Osteocyte (in vitro differentiated cells): ENCODE data around the gene COMMD4. TPM values are rescaled to one million over a fixed set of nuclear protein-coding genes. Genes with fewer than 3 reads are reported as not detected.
"Not testable (repeated sequence)": the region's sequence is repeated elsewhere in the genome, so short reads cannot be mapped to it uniquely, and the experiment has no call there.

Source experiments
- DNase-seq: peaks from one replicate; pipeline ENCODE4 v3.0.0; 2021; ENCODE audit warnings: mixed read lengths; ENCODE audit not compliant: unreplicated experiment; ENCODE audit errors: extremely low spot score
- H3K27ac Mint-ChIP-seq: one replicate; pipeline ENCODE4 v1.8.0; 2021; ENCODE audit warnings: mild to moderate bottlenecking, mixed read lengths; ENCODE audit not compliant: unreplicated experiment
- H3K27me3 Mint-ChIP-seq: one replicate; pipeline ENCODE4 v1.8.0; 2021; ENCODE audit warnings: mixed read lengths; ENCODE audit not compliant: unreplicated experiment
- H3K36me3 Mint-ChIP-seq: one replicate; pipeline ENCODE4 v1.8.0; 2021; ENCODE audit warnings: mixed read lengths; ENCODE audit not compliant: unreplicated experiment
- H3K4me1 Mint-ChIP-seq: one replicate; pipeline ENCODE4 v1.8.0; 2021; ENCODE audit warnings: mixed read lengths; ENCODE audit not compliant: unreplicated experiment
- H3K4me3 Mint-ChIP-seq: one replicate; pipeline ENCODE4 v1.8.0; 2021; ENCODE audit warnings: mild to moderate bottlenecking, moderate library complexity, mixed read lengths; ENCODE audit not compliant: unreplicated experiment
- H3K9me3 Mint-ChIP-seq: one replicate; pipeline ENCODE4 v1.8.0; 2021; ENCODE audit warnings: mixed read lengths; ENCODE audit not compliant: unreplicated experiment
- microRNA-seq: library from miRNA; unstranded; fragments of <30 nt; microRNA quantifications from one replicate; pipeline ENCODE4 v1.1.0, GENCODE V29; 2020; ENCODE audit not compliant: unreplicated experiment
- total RNA-seq: library from RNA; stranded (reverse); gene quantifications from 2 replicates; pipeline ENCODE4 v1.2.1, GENCODE V29; 2021
- TF ChIP-seq, protein P1 (sequence below): fragments of 200-600 bp; sonication (generic); IDR thresholded peaks from 2 replicates; pipeline ENCODE4 v1.5.0; 2021; ENCODE audit warnings: antibody characterized with exemption, mild to moderate bottlenecking, moderate library complexity

The COMMD4 gene
- total RNA-seq, 1 donor from 2014 or later = 99.0 TPM

DNA sequence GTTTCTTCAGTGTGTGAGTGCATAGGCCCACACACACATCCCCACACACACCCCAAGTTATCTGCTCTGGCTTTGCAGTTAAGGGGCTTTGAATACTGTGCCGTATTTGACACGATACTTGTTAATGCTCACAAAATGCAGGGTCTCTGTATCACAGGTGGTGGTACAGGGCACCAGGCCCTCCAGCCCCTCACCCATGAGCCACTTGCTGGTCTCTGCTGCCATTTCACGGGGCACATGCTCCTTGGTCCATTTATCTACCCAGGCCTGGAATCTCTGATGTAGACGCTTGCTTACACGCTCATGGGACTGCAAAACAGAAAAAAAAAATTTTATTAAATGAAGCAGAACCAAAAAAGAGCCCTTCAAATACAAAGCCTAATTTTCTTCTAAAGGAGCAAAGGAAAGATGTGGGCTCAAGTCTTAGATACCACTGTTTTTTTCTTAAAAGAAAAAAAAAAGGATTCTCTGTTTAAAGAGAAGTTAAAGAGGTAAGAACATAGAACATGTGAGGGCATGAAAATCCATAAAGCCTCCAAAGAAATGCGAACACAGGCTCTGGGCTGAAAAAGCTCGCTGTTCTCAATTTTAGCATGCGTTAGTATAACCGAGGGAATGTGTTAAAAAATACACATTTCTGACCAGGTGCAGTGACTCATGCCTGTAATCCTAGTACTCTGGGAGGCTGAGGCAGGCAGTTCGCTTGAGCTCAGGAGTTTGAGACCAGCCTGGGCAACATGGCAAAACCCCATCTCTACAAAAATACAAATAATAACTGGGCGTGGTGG, 36.2 kb downstream of the COMMD4 start:
- Mint-ChIP-seq H3K4me1 (peaks cover 19% of the 10 kb centered on the region), H3K27ac (no peak overlapping the region), H3K9me3 (no peaks in the 10 kb centered on the region), H3K36me3 (peaks cover 35% of the 10 kb centered on the region), H3K27me3 (no peaks in the 10 kb centered on the region), H3K4me3 (no peak overlapping the region)
- DNase-seq = no peak
- TF ChIP-seq, protein P1, sequence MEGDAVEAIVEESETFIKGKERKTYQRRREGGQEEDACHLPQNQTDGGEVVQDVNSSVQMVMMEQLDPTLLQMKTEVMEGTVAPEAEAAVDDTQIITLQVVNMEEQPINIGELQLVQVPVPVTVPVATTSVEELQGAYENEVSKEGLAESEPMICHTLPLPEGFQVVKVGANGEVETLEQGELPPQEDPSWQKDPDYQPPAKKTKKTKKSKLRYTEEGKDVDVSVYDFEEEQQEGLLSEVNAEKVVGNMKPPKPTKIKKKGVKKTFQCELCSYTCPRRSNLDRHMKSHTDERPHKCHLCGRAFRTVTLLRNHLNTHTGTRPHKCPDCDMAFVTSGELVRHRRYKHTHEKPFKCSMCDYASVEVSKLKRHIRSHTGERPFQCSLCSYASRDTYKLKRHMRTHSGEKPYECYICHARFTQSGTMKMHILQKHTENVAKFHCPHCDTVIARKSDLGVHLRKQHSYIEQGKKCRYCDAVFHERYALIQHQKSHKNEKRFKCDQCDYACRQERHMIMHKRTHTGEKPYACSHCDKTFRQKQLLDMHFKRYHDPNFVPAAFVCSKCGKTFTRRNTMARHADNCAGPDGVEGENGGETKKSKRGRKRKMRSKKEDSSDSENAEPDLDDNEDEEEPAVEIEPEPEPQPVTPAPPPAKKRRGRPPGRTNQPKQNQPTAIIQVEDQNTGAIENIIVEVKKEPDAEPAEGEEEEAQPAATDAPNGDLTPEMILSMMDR = no peak

DNA sequence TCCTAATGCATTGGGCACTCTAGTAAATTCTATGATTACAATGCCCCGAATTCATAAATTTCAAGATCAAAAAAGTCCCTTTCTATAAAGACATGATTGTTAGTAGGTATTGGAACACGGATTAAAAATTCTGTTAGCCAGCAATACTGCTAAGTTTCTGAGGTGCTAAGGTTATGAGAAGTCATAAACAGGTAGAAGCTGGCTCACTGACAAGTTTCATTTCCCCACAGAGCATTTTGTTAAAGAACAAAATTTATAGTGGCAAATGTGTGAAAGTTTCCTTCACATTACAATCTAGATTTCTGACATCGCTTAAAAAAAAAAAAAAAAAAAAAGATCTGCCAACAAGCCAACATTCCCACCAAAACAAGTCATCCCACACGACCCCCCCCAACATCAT, 44.9 kb downstream of the COMMD4 start:
- no peak for DNase-seq
- Mint-ChIP-seq H3K27ac (no peak overlapping the region), H3K4me1 (no peaks in the 10 kb centered on the region), H3K4me3 (no peak overlapping the region), H3K36me3 (peaks cover 66% of the 10 kb centered on the region), H3K27me3 (no peaks in the 10 kb centered on the region), H3K9me3 (no peaks in the 10 kb centered on the region)
- TF ChIP-seq, protein P1 = no peak

DNA sequence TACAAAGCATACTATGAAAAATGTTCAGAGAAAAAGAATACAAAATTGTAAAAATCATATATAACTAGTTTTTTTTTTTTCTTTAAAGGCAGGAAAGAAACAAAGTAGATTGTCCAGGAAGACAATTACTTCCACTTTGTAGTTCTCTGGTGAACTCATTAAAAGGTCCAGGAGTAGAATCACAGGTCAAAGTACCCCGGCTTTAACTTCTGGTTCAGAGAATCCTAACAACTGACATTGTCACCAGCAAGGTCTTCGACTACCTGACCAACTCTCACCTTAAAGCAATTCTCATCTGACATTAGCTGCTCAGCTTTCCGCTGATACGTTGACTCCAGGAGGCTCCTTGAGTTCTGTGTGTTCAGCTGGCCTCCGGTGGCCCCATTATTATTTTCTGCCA, 48.1 kb downstream of the COMMD4 start:
- not testable (repeated sequence) for H3K9me3 Mint-ChIP-seq, DNase-seq, H3K27ac Mint-ChIP-seq, H3K4me3 Mint-ChIP-seq, H3K4me1 Mint-ChIP-seq, H3K27me3 Mint-ChIP-seq
- peaks cover 54% of the 10 kb centered on the region for H3K36me3 Mint-ChIP-seq

Small RNA genes within 50 kb of the gene (microRNA-seq; reads per million reads assigned to microRNA genes)
- not detected for gene MIR631

Other genes with a start within 250 kb of the COMMD4 start
- gene C15orf39, start 134.2 kb upstream of the COMMD4 start, total RNA-seq = 19.4 and 20.1 TPM in 2 replicates
- not detected in 2 replicates for gene GOLGA6C, start 77.7 kb upstream of the COMMD4 start, total RNA-seq
- gene GOLGA6D, start 53.2 kb upstream of the COMMD4 start, total RNA-seq = not detected in 2 replicates
- 30.0 and 34.0 TPM in 2 replicates for gene NEIL1, start 11.0 kb downstream of the COMMD4 start, total RNA-seq
- 174 and 219 TPM in 2 replicates for gene MAN2C1, start 32.5 kb downstream of the COMMD4 start, total RNA-seq
- gene SIN3A, start 115.6 kb downstream of the COMMD4 start, total RNA-seq = 65.2 and 65.4 TPM in 2 replicates
- 50.1 and 53.4 TPM in 2 replicates for gene PTPN9, start 243.3 kb downstream of the COMMD4 start, total RNA-seq